ENCODE results near the gene RPS16. TPM values are rescaled to one million over a fixed set of nuclear protein-coding genes. Genes with fewer than 3 reads are reported as not detected.

Gene RPS16
- total and polyA plus RNA-seq, 9 of the 15 experiments (the other 6 are each of a cell fraction or from before 2014, with no cell fraction given): 82.6 to 3,671 (median 2,204) TPM

DNA sequence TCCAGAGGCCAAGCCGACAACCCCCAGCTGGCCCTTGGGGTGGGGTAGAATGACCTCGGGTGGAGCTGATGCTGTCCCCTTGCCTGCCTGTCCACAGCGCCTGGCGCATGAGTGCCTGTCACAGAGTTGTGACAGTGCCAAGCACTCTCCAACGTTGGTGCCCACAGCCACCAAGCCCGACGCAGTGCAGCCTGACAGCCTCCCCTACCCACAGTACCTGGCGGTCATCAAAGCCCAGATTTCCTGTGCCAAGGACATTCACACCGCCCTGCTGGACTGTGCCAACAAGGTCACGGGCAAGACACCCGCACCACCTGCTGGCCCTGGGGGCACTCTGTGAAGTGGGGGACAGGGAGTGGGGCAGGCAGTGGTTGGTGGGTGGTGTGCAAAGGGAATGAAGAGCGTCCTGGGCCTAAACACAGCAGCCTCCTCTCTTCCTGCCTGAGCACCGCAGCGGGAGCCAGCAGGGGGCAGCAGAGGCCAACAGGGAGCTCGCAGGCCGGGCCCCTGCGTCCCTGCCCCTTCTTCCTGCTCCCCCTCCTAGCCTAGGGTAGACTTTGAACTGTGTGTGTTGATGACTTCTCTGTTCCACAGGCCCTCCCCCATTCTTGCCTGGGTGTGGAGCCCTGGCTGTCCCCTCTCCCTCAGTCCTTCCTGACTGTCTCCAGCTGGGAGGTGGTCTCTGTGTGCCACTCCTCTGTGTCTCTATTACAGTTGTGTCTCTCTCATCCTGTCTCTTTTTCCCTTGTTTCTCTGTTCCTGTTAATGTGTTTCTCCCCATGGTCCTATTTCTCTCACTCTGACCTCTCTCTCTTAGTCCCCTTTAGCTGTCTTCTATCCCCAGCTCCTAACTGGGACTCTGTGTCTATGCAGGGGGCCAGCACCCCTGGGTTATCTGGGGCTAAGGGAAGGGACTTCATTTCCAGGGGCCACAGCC lies 38.1 kb downstream of the RPS16 start (continued):
- TF ChIP-seq ERF (CRISPR knock-in tag; IDR thresholded peaks at IDR 0.05) (no peak), CREM (IDR thresholded peaks at IDR 0.05; ENCODE audit: low read depth) (peak; percentile 38; the same call in 1 of the 2 replicates), SUPT5H (IDR thresholded peaks at IDR 0.05) (no peak), WHSC1 (IDR thresholded peaks at IDR 0.05; ENCODE audit: low read length) (no peak), CBX1 (IDR thresholded peaks at IDR 0.05; ENCODE audit: low read depth) (peak; percentile 79; the same call in 1 of the 2 replicates), EHMT2 (IDR thresholded peaks at IDR 0.05) (no peak), ZBTB7A (IDR thresholded peaks at IDR 0.05; ENCODE audit: borderline replicate concordance, control insufficient read depth, low read depth, low read length) (peak; percentile 89; the same call in 1 of the 2 replicates), SMARCA5 (IDR thresholded peaks at IDR 0.05) (peak; percentile 83; the same call in 1 of the 2 replicates), ELF1 (tag; IDR thresholded peaks at IDR 0.05) (peak; percentile 73), HDAC1 (IDR thresholded peaks at IDR 0.05) (0 out of 4 replicates have a peak, but pooled peaks of 1 of the 2 experiments have one; percentile 28), HIVEP1 (CRISPR knock-in tag; IDR thresholded peaks at IDR 0.05) (0 out of 2 replicates have a peak, but pooled peaks have one; percentile 38), SNIP1 (IDR thresholded peaks at IDR 0.05; ENCODE audit: low read depth) (no peak), ZNF717 (CRISPR knock-in tag; IDR thresholded peaks at IDR 0.05) (no peak), ZNF121 (CRISPR knock-in tag; conservative IDR thresholded peaks at IDR 0.05) (peak; percentile 63), ADNP (tag; IDR thresholded peaks at IDR 0.05) (no peak), GABPB1 (CRISPR knock-in tag; IDR thresholded peaks at IDR 0.05) (peak; percentile 66; the same call in 1 of the 2 replicates)
- TF ChIP-seq, protein P1, sequence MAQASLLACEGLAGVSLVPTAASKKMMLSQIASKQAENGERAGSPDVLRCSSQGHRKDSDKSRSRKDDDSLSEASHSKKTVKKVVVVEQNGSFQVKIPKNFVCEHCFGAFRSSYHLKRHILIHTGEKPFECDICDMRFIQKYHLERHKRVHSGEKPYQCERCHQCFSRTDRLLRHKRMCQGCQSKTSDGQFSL (CRISPR knock-in tag; IDR thresholded peaks at IDR 0.05): peak; percentile 87
- TF ChIP-seq, protein P1 (tag; IDR thresholded peaks at IDR 0.05): peak in 1 of 2 experiments; percentile 74; a peak in 1 of 4 replicates
- TF ChIP-seq, protein P2, sequence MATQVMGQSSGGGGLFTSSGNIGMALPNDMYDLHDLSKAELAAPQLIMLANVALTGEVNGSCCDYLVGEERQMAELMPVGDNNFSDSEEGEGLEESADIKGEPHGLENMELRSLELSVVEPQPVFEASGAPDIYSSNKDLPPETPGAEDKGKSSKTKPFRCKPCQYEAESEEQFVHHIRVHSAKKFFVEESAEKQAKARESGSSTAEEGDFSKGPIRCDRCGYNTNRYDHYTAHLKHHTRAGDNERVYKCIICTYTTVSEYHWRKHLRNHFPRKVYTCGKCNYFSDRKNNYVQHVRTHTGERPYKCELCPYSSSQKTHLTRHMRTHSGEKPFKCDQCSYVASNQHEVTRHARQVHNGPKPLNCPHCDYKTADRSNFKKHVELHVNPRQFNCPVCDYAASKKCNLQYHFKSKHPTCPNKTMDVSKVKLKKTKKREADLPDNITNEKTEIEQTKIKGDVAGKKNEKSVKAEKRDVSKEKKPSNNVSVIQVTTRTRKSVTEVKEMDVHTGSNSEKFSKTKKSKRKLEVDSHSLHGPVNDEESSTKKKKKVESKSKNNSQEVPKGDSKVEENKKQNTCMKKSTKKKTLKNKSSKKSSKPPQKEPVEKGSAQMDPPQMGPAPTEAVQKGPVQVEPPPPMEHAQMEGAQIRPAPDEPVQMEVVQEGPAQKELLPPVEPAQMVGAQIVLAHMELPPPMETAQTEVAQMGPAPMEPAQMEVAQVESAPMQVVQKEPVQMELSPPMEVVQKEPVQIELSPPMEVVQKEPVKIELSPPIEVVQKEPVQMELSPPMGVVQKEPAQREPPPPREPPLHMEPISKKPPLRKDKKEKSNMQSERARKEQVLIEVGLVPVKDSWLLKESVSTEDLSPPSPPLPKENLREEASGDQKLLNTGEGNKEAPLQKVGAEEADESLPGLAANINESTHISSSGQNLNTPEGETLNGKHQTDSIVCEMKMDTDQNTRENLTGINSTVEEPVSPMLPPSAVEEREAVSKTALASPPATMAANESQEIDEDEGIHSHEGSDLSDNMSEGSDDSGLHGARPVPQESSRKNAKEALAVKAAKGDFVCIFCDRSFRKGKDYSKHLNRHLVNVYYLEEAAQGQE (IDR thresholded peaks at IDR 0.05; ENCODE audit: borderline replicate concordance): peak; percentile 95
- TF ChIP-seq, protein P2 (CRISPR knock-in tag; IDR thresholded peaks at IDR 0.05; ENCODE audit: low read depth): no peak

All from K562 (cell line).